NB4 (cell line): Measurements from ENCODE around the gene GPN3.

ENCODE experiments used
- MYC ChIP-seq: IDR thresholded peaks from 2 replicates; pipeline ENCODE4 v1.6.1; 2011; ENCODE audit warnings: low read depth, low read length
- POLR2A ChIP-seq: IDR thresholded peaks from 2 replicates; pipeline ENCODE4 v1.6.1; 2011; ENCODE audit warnings: mild to moderate bottlenecking; ENCODE audit not compliant: insufficient read length; ENCODE audit errors: extremely low read depth
- TF ChIP-seq, protein P1 (sequence below): IDR thresholded peaks from one replicate; pipeline ENCODE4 v1.5.1; 2012; ENCODE audit warnings: low read depth, low read length
- TF ChIP-seq, protein P2 (sequence below): IDR thresholded peaks from 2 replicates; pipeline ENCODE4 v1.6.1; 2011; ENCODE audit warnings: low read depth, low read length

DNA sequence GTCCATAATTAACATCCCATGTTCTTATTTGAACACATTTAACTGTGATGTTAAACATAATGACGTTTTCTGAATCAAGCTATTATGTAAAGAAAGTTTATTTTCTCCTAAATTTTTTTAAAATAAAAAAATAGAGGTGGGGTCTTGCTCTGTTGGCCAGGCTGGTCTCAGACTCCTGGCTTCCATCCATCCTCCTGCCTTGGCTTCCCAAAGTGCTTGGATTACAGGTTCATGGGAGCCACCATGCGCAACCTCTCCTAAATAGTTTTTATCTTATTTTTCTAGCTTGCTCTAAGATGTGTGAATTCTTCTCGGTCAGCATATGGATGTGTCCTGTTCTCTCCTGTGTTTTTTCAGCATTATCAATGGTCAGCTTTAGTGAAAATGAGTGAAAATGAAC is 37.3 kb upstream of the GPN3 start:
- TF ChIP-seq, protein P1, sequence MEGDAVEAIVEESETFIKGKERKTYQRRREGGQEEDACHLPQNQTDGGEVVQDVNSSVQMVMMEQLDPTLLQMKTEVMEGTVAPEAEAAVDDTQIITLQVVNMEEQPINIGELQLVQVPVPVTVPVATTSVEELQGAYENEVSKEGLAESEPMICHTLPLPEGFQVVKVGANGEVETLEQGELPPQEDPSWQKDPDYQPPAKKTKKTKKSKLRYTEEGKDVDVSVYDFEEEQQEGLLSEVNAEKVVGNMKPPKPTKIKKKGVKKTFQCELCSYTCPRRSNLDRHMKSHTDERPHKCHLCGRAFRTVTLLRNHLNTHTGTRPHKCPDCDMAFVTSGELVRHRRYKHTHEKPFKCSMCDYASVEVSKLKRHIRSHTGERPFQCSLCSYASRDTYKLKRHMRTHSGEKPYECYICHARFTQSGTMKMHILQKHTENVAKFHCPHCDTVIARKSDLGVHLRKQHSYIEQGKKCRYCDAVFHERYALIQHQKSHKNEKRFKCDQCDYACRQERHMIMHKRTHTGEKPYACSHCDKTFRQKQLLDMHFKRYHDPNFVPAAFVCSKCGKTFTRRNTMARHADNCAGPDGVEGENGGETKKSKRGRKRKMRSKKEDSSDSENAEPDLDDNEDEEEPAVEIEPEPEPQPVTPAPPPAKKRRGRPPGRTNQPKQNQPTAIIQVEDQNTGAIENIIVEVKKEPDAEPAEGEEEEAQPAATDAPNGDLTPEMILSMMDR, result no peak
- TF ChIP-seq POLR2A (no peak), MYC (no peak)
- TF ChIP-seq, protein P2, sequence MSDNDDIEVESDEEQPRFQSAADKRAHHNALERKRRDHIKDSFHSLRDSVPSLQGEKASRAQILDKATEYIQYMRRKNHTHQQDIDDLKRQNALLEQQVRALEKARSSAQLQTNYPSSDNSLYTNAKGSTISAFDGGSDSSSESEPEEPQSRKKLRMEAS, result no peak
